H1 (cell line): ENCODE measurements around the gene FOXA2. TPM values are rescaled to one million over a fixed set of nuclear protein-coding genes. Genes with fewer than 3 reads are reported as not detected.

ENCODE experiments used
- CTCF ChIA-PET: fragments of 300-600 bp; sonication (Branson Sonifier 250); formaldehyde crosslinking; loops from one replicate; lab custom pipeline; 2021; ENCODE audit not compliant: partially characterized antibody; lab: Charles Lee
- POLR2A ChIA-PET: fragments of 300-600 bp; sonication (Branson Sonifier 250); formaldehyde crosslinking; loops from one replicate; lab custom pipeline; 2021; ENCODE audit warnings: inconsistent platforms; ENCODE audit not compliant: partially characterized antibody; lab: Charles Lee
- DNase-seq, 2 experiments: peaks; one replicate each; pipeline versions ENCODE4 v3.0.0 to v3.0.0-alpha.2; 2010 to 2022; ENCODE audit warnings: low spot score in 2 of 2, low read depth in 1 of 2, mixed read lengths in 1 of 2
- FAIRE-seq: peaks from 2 replicates; lab custom pipeline; 2011; peaks lifted over from hg19 to GRCh38; lab: Jason Lieb, UNC
- H2AFZ ChIP-seq: 2 replicates; pipeline ENCODE4 v1.8.1; 2012; ENCODE audit warnings: low read length, inconsistent platforms
- H2AK5ac ChIP-seq: 2 replicates; pipeline ENCODE4 v1.6.1; 2013; ENCODE audit warnings: low read depth, low read length
- H2BK120ac ChIP-seq: replicated peaks from 2 replicates; pipeline ENCODE3; 2013; ENCODE audit warnings: low read depth, low read length, inconsistent platforms
- H2BK12ac ChIP-seq: 2 replicates; pipeline ENCODE4 v1.6.1; 2013; ENCODE audit warnings: low read depth, low read length
- H2BK15ac ChIP-seq: 2 replicates; pipeline ENCODE4 v1.6.1; 2013; ENCODE audit warnings: low read length
- H2BK20ac ChIP-seq: 2 replicates; pipeline ENCODE4 v1.6.1; 2013; ENCODE audit warnings: low read length
- H2BK5ac ChIP-seq: 2 replicates; pipeline ENCODE4 v1.6.1; 2013; ENCODE audit warnings: low read depth, low read length
- H3K14ac ChIP-seq: 2 replicates; pipeline ENCODE4 v1.6.1; 2013; ENCODE audit warnings: inconsistent platforms; ENCODE audit not compliant: insufficient read length
- H3K18ac ChIP-seq: 2 replicates; pipeline ENCODE4 v1.6.1; 2013; ENCODE audit warnings: low read length; ENCODE audit errors: extremely low read depth
- H3K23ac ChIP-seq: 2 replicates; pipeline ENCODE4 v1.6.1; 2013; ENCODE audit warnings: inconsistent platforms; ENCODE audit not compliant: insufficient read length
- H3K23me2 ChIP-seq: 2 replicates; pipeline ENCODE4 v1.6.1; 2013; ENCODE audit warnings: low read depth, low read length
- H3K27ac ChIP-seq: 2 replicates; pipeline ENCODE4 v1.6.1; 2011; ENCODE audit warnings: low read depth, low read length, inconsistent platforms
- H3K27me3 ChIP-seq, 4 experiments: replicated peaks in 1 of 4; 1 replicate in 1 of 4; 2 replicates in 3 of 4; pipeline versions ENCODE4 v1.6.1 to v1.8.1; 2011 to 2013; ENCODE audit warnings: low read length in 3 of 4, mild to moderate bottlenecking in 3 of 4, inconsistent platforms in 2 of 4, mixed read lengths in 2 of 4, moderate library complexity in 1 of 4; ENCODE audit not compliant: control insufficient read depth in 3 of 4, insufficient read depth in 3 of 4; ENCODE audit errors: extremely low read depth in 1 of 4
- H3K36me3 ChIP-seq, 4 experiments: 2 replicates each; pipeline versions ENCODE4 v1.6.1 to v1.8.1; 2011 to 2013; ENCODE audit warnings: mild to moderate bottlenecking in 4 of 4, low read length in 3 of 4, moderate library complexity in 2 of 4, control low read depth in 1 of 4, inconsistent platforms in 1 of 4; ENCODE audit not compliant: insufficient read depth in 4 of 4, control insufficient read depth in 2 of 4
- H3K4ac ChIP-seq: replicated peaks from 2 replicates; pipeline ENCODE3; 2013; ENCODE audit warnings: low read length, low read depth, mixed read lengths, inconsistent platforms; ENCODE audit not compliant: insufficient read length
- H3K4me1 ChIP-seq, 4 experiments: replicated peaks in 1 of 4; 1 replicate in 1 of 4; 2 replicates in 3 of 4; pipeline versions ENCODE4 v1.6.1 to v1.8.1; 2011 to 2013; ENCODE audit warnings: low read length in 3 of 4, inconsistent platforms in 2 of 4, mixed read lengths in 1 of 4; ENCODE audit not compliant: insufficient read depth in 4 of 4, control insufficient read depth in 3 of 4
- H3K4me2 ChIP-seq, 2 experiments: 2 replicates each; pipeline versions ENCODE4 v1.6.1 to v1.8.1; 2011 to 2013; ENCODE audit warnings: low read depth in 2 of 2, low read length in 2 of 2, control low read depth in 1 of 2, inconsistent platforms in 1 of 2, mild to moderate bottlenecking in 1 of 2; ENCODE audit not compliant: insufficient read depth in 1 of 2
- H3K4me3 ChIP-seq, 4 experiments: fragments of 200-600, 300-600 bp in 1 of 4; sonication (generic), shearing (Covaris generic), sonication (Bioruptor Twin) in 1 of 4; 2 replicates each; pipeline versions ENCODE4 v1.5.1 to v1.8.1; 2011 to 2016; ENCODE audit warnings: low read length in 4 of 4, low read depth in 3 of 4, control low read depth in 2 of 4, inconsistent platforms in 2 of 4, mild to moderate bottlenecking in 2 of 4, mixed read lengths in 1 of 4, moderate library complexity in 1 of 4; ENCODE audit not compliant: insufficient read depth in 2 of 4; ENCODE audit errors: extremely low read depth in 1 of 4
- H3K56ac ChIP-seq: replicated peaks from 2 replicates; pipeline ENCODE3; 2013; ENCODE audit warnings: low read depth, mild to moderate bottlenecking, mixed read lengths, low read length, inconsistent platforms; ENCODE audit not compliant: insufficient read length
- H3K79me1 ChIP-seq: 2 replicates; pipeline ENCODE4 v1.6.1; 2013; ENCODE audit warnings: low read depth, low read length, control low read depth
- H3K79me2 ChIP-seq, 2 experiments: 2 replicates each; pipeline versions ENCODE4 v1.6.1 to v1.8.1; 2012 to 2013; ENCODE audit warnings: low read length in 2 of 2, mild to moderate bottlenecking in 2 of 2, inconsistent platforms in 1 of 2; ENCODE audit not compliant: insufficient read depth in 2 of 2, control insufficient read depth in 1 of 2
- H3K9ac ChIP-seq, 4 experiments: replicated peaks in 1 of 4; 1 replicate in 1 of 4; 2 replicates in 3 of 4; pipeline versions ENCODE4 v1.6.1 to v1.8.1; 2011 to 2013; ENCODE audit warnings: low read depth in 3 of 4, low read length in 3 of 4, control low read depth in 2 of 4, mild to moderate bottlenecking in 2 of 4, moderate library complexity in 2 of 4, inconsistent platforms in 1 of 4; ENCODE audit errors: extremely low read depth in 1 of 4
- H3K9me3 ChIP-seq, 2 experiments: 2 replicates each; pipeline versions ENCODE4 v1.6.1 to v1.8.1; 2012 to 2013; ENCODE audit warnings: mild to moderate bottlenecking in 2 of 2, moderate library complexity in 2 of 2, control low read depth in 1 of 2, inconsistent platforms in 1 of 2, low read depth in 1 of 2, low read length in 1 of 2, mixed read lengths in 1 of 2; ENCODE audit not compliant: insufficient read depth in 2 of 2
- H4K20me1 ChIP-seq, 2 experiments: replicated peaks in 1 of 2; 2 replicates each; pipeline versions ENCODE3 to v1.8.1; 2011 to 2013; ENCODE audit warnings: inconsistent platforms in 2 of 2, low read length in 2 of 2, mild to moderate bottlenecking in 1 of 2; ENCODE audit not compliant: insufficient read depth in 2 of 2, control insufficient read depth in 1 of 2
- H4K5ac ChIP-seq: 2 replicates; pipeline ENCODE4 v1.6.1; 2013; ENCODE audit warnings: low read length, low read depth, mixed read lengths, inconsistent platforms; ENCODE audit not compliant: insufficient read length
- H4K8ac ChIP-seq: 2 replicates; pipeline ENCODE4 v1.8.0; 2013; ENCODE audit warnings: mild to moderate bottlenecking, moderate library complexity, low read length, inconsistent platforms; ENCODE audit not compliant: insufficient read depth; ENCODE audit errors: extremely low read depth
- H4K91ac ChIP-seq: replicated peaks from 2 replicates; pipeline ENCODE3; 2013; ENCODE audit warnings: low read length, mixed read lengths, inconsistent platforms; ENCODE audit not compliant: insufficient read length
- EZH2 ChIP-seq: fragments of 200-600 bp; sonication (generic); IDR thresholded peaks from 2 replicates; pipeline ENCODE4 v1.7.1; 2012; ENCODE audit warnings: low read depth, mild to moderate bottlenecking, moderate library complexity, low read length, inconsistent platforms; ENCODE audit not compliant: severe bottlenecking
- POU5F1 ChIP-seq: IDR thresholded peaks from 2 replicates; pipeline ENCODE4 v1.6.1; 2011; ENCODE audit warnings: low read depth, mild to moderate bottlenecking, low read length, moderate library complexity
- SUZ12 ChIP-seq: fragments of 200-600 bp; sonication (generic); IDR thresholded peaks from 2 replicates; pipeline ENCODE4 v1.6.1; 2012; ENCODE audit warnings: mild to moderate bottlenecking, inconsistent platforms, low read length, moderate library complexity, mixed read lengths
- WGBS, 2 experiments: shearing (Covaris generic) in 1 of 2; methylation state at CpG; one replicate each; pipeline versions ENCODE4 v1.1.6 to v1.1.7; 2013 to 2015; ENCODE audit warnings: low lambda C conversion rate in 2 of 2, mixed read lengths in 2 of 2, inconsistent platforms in 1 of 2, low coverage in 1 of 2, missing lambda C conversion rate in 1 of 2; ENCODE audit not compliant: insufficient replicate concordance in 2 of 2, insufficient coverage in 1 of 2, insufficient read length in 1 of 2; ENCODE audit errors: extremely low coverage in 1 of 2, missing lambda C conversion rate in 1 of 2; 5-methylcytosine and 5-hydroxymethylcytosine counted together
- polyA plus RNA-seq, 7 experiments: library from polyadenylated mRNA; depleted of rRNA in 3 of 7; stranded (reverse) in 5 of 7; unstranded in 2 of 7; fragments of >200 nt in 5 of 7; fragments of 200-250 nt in 2 of 7; gene quantifications; 1 replicate in 5 of 7; 2 replicates in 1 of 7; 4 replicates in 1 of 7; pipeline versions ENCODE4 v1.2.1 to v1.2.3, GENCODE V29; 2011 to 2013; ENCODE audit warnings: missing spikeins in 2 of 7, mixed read lengths in 2 of 7
- total RNA-seq: library from RNA; stranded (reverse); fragmentation: NEBNext Ultra II Directional; extraction: Animal tissue kit (Norgen Biotek cat#: 25700); gene quantifications from 2 replicates; pipeline ENCODE4 v1.2.1, GENCODE V29; 2021

FOXA2 gene
- total and polyA plus RNA-seq, 2 of the 8 experiments (the other 6 are each of a cell fraction or from before 2014, with no cell fraction given) = not detected

DNA sequence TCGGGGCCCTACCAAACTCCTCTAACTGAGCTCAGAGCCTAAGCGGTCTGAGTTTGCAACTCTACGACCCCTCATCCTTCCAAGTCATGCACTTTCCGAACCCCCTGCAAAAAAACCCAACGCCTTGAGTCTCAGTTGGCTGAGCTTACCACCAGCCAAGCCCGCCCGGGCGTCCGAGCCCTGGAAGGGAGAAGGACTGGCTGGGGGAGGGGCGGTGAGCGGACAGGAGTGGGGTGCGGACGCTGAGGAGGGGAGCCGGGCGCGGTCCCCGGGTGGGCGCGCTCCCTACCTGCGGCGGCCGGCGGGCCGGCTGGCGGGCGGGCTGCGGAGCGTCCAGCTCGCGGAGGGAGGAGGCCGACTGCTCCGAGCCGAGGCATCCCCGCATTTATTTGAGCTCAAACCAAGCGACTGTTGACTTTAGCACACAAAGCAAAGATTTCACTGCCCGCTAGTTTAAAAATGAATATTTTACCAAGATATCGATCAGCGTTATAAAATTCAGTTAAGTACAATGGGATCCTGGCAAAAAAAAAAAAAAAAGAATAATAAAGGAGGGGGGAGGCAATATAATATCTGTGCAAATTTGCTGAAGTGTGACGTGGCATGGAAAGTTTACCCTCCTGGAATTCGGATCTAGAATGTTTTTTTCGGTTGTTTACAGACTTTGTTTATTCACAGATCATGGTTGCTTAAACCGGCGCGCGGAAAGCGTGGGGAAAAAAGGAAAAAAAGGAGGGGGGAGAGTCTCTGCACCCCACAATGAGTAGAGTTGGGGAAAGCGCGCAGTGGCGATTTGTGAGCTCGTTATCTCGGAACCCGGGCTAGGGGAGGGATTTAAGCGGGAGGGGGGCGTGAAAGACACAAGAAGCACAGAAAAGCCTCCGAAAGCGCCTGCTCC is 5.9 kb downstream of the FOXA2 start:
- WGBS, 2 experiments = 2% methylated on average over 45 of the region's 56 CpGs; no CpG with 5 or more reads in 1 of the 2 experiments
- Histone ChIP-seq H3K27me3 (peaks cover 93 to 99% (median 98%) of the 10 kb centered on the region in 4 experiments), H3K9me3 (no peaks in the 10 kb centered on the region), H3K4me1 (peaks cover 14 to 38% (median 24%) of the 10 kb centered on the region in 4 experiments), H4K5ac (no peak overlapping the region), H3K9ac (no peak overlapping the region), H2AK5ac (no peak overlapping the region), H3K4me2 (peak overlapping the region; percentile 43 to 47), H3K79me1 (no peaks in the 10 kb centered on the region), H2BK120ac (no peak overlapping the region), H3K23ac (no peak overlapping the region), H3K56ac (no peak overlapping the region), H3K4me3 (peak overlapping the region in 1 of 4 experiments; percentile 41; a peak in 2 of 8 replicates), H4K20me1 (peaks cover 23 to 32% of the 10 kb centered on the region in 2 experiments), H2BK12ac (peak overlapping the region; percentile 53; the same call in 1 of the 2 replicates), H3K18ac (no peak overlapping the region), H3K14ac (no peak overlapping the region), H2BK20ac (0 out of 2 replicates have a peak overlapping the region, but pooled peaks have one; percentile 32), H2BK5ac (no peak overlapping the region), H3K4ac (no peak overlapping the region), H2AFZ (no peak overlapping the region), H3K23me2 (no peaks in the 10 kb centered on the region), H3K27ac (no peak overlapping the region), H2BK15ac (no peak overlapping the region), H4K8ac (no peak overlapping the region), H3K36me3 (peaks cover 0 to 17% (median 0%) of the 10 kb centered on the region in 4 experiments; a peak in 1 of 8 replicates), H3K79me2 (no peaks in the 10 kb centered on the region), H4K91ac (no peak overlapping the region)
- ChIA-PET POLR2A (interaction anchor here (1.0 to 1.1 kb wide), 3 partner anchors 8 to 869 kb away, joined by 3 to 4 read pairs (median 3); no protein-coding TSS in a partner anchor), CTCF (interaction anchor here (0.7 to 8.4 kb wide), 7 partner anchors 7 to 876 kb away, joined by 3 to 69 read pairs (median 4); partner anchors contain the start of gene FOXA2)
- DNase-seq = peak in 1 of 2 experiments; percentile 66
- no peak for FAIRE-seq
- TF ChIP-seq EZH2 = peak; percentile 32
- TF ChIP-seq SUZ12 = peak; percentile 74
- TF ChIP-seq POU5F1 = no peak
